DMS114 treated with DMSO at 0.1 percent for 48 hours (cell line): Measurements from ENCODE around the gene CADM4.
"Not testable (repeated sequence)": the region's sequence is repeated elsewhere in the genome, so short reads cannot be mapped to it uniquely, and the experiment has no call there.

ENCODE experiments used
- DNase-seq: peaks from one replicate; lab custom pipeline; 2025; ENCODE audit not compliant: unreplicated experiment; lab: John Stamatoyannopoulos, UW

CADM4 gene

GRCh38 chr19:43607238-43608205 is 32.1 kb downstream of the CADM4 start:
- no peak for DNase-seq

- DNase-seq, result no peak
Measured at GRCh38 chr19:43606569-43607229, 33.0 kb downstream of the CADM4 start.

- DNase-seq, result no peak
Measured at GRCh38 chr19:43605875-43606568, 33.6 kb downstream of the CADM4 start.

- DNase-seq, result not testable (repeated sequence)
Measured at GRCh38 chr19:43600326-43600725, 39.3 kb downstream of the CADM4 start.

- DNase-seq, result no peak
Measured at GRCh38 chr19:43599635-43600295, 39.9 kb downstream of the CADM4 start.

GRCh38 chr19:43598445-43599240 is 41.0 kb downstream of the CADM4 start:
- no peak for DNase-seq

- DNase-seq, result no peak
Measured at GRCh38 chr19:43597876-43598275, 41.8 kb downstream of the CADM4 start.

GRCh38 chr19:43596842-43597461 is 42.7 kb downstream of the CADM4 start:
- no peak for DNase-seq

GRCh38 chr19:43595999-43596841 is 43.4 kb downstream of the CADM4 start, which contains the start of the genes IRGQ and ZNF576:
TSS of gene IRGQ (minus strand) at chr19:43596134. CDS start at chr19:43595338, 796 bp downstream.
TSS of gene ZNF576 (plus strand) at chr19:43596595. CDS start at chr19:43597109, 514 bp downstream.
- peak; percentile 90 for DNase-seq

- no peak for DNase-seq
Measured at GRCh38 chr19:43595605-43595998, 44.0 kb downstream of the CADM4 start.

GRCh38 chr19:43594710-43595604 is 44.7 kb downstream of the CADM4 start:
- DNase-seq, result peak; percentile 10

GRCh38 chr19:43594081-43594697 is 45.5 kb downstream of the CADM4 start:
- no peak for DNase-seq

- DNase-seq, result no peak
Measured at GRCh38 chr19:43592800-43593350, 46.8 kb downstream of the CADM4 start.

- no peak for DNase-seq
Measured at GRCh38 chr19:43591904-43592772, 47.5 kb downstream of the CADM4 start.

GRCh38 chr19:43589678-43590077 is 50.0 kb downstream of the CADM4 start:
- no peak for DNase-seq

GRCh38 chr19:43589277-43589676 is 50.4 kb downstream of the CADM4 start:
- DNase-seq, result no peak
